Measurements from ENCODE around the gene PHLDA3.
A peak's percentile ranks its signal among the peaks of the same experiment; 100 is the strongest.
"Not testable (repeated sequence)": the region's sequence is repeated elsewhere in the genome, so short reads cannot be mapped to it uniquely, and the experiment has no call there.

The PHLDA3 gene

DNA sequence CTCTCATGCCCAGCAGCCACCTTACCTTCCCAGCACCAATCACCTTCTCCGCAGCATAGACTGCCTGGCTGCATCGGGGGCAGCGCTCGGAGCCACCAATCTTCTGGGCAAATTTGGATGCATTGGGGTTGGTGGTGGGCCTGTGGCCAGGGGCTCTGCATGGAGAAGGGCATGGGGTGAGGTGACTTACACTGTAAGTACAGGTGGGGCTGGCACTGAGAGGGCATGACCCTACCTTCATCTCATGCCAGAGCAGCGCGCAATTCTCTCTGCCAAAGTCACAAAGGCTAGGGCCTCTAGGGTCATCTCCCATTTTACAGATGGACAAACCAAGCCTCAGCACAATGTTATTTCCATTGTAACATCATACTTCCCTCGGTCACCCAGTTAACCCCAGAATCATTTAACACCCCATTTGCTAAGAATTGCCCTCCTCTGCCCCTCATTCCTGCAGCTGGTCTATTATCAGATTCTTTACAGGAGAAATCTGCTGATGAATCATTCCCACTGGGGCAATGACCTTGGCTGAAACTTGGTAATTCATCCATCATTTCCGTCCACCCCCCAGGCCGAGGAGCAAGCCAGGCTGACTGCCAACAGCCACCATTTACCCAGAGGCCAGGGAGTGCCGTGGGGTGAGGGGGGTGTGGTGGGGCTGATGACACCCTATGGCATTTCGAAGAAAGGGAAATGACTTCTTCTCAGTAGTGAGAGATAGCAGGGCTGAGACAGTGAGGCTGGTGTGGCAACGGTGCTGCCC is 20.0 kb upstream of the PHLDA3 start:
- no peak for DNase-seq

GRCh38 chr1:201487742-201488141 is 18.8 kb upstream of the PHLDA3 start:
- no peak for DNase-seq

- no peak for DNase-seq
These were observed 17.2 kb upstream of the PHLDA3 start for GRCh38 chr1:201486187-201486586.

DNA sequence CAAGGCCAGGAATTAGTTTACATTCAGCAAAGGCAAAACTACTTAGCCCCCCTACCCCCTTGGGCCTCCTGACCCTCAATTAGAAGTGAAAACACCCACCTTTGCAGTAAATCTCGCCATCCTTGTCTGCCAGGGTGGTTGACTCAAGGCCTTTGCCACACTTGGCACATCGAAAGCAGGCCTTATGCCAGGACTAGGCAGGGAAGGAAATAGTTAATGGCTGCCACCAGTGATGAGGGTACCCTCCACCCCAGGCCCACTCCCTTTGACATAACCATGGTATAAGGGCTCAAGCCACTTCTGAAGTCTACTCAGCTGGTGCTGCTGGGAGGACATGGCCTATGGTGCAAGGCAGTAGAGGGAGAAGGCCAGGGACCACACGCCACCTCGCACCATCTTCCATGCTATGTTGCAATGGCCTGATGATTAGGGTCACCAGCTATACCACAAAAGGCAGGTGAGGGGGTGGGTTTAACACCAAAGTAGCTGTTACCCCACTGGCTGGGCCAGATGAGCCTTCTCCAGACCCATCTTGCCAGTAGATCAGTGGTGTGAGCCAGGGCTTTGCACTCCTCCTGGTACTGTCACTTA is 16.3 kb upstream of the PHLDA3 start:
- no peak for DNase-seq

DNA sequence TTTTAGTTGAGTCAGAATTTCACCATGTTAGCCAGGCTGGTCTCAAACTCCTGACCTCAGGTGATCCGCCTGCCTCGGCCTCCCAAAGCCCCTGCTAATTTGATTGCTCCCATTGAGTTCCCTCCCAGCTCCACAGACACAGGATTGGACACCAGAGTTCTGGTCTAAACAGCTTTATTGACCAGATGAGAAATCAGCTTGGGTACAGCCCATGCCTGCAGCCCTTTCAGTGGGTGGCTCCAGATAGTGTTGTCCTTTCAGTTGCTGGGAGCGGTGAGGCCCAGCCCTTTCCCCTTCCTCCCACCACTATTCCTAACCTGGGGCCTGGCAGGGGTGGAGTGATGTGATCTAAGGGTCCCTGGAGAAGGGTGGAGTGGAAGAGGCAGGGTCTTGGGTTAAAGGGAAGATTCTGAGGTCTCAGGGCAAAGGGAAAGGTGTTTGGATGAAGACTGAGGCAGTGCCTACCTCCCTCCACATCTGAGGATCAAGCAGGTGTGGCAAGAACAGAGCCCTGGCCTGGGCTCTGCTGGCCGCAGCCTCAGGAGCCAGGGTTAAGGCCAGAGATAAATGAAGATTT is 14.5 kb upstream of the PHLDA3 start:
- no peak for DNase-seq

DNA sequence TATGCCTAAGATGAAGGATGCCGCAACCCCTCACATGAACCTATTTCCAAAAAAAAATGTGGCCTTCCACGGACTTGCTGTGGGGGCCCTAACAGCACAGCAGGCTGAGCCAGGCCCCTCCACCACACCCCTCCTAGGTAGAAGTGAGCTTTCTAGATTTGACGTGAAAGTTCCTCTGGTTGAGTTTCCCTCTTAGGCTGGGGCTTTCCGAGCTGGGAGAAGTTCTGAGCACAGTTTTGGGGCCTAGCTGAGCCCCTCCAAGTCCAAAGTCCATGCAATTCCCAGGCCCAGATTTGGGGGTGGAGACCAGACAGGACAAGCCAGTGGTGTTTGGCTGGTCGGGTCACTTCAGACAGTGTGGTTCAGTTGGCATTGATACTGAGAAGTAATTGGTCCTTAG is 13.8 kb upstream of the PHLDA3 start:
- DNase-seq, result no peak

GRCh38 chr1:201481761-201482493 is 12.9 kb upstream of the PHLDA3 start:
- peak; percentile 84 for DNase-seq

GRCh38 chr1:201481004-201481380 is 12.0 kb upstream of the PHLDA3 start:
- peak; percentile 51 for DNase-seq

GRCh38 chr1:201480231-201481003 is 11.4 kb upstream of the PHLDA3 start:
- peak; percentile 35 for DNase-seq

DNA sequence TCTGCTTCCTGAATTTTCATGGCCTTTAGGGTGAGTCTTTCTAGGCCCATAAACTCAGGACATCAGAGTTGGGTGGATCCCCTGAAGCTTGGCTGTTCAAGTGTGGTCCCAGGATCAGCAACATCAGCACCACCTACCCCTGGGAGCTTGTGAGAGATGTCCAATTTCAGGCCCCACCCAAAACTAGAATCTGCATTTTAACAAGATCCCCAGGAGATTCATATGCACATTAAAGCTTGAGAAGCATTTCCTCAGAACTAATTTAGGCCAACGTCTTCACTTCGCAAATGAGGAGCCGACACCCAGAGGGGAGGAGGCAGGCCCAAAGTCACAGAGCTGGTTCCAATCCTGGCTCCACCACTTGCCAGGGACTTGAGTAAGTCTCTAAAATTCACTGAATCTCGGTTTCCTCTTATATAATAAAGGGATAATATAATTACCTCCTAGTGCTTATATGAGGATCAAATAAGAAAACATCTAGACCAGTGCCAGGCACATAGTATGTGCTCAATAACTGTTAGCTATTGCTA is 10.3 kb upstream of the PHLDA3 start:
- DNase-seq, result no peak

DNA sequence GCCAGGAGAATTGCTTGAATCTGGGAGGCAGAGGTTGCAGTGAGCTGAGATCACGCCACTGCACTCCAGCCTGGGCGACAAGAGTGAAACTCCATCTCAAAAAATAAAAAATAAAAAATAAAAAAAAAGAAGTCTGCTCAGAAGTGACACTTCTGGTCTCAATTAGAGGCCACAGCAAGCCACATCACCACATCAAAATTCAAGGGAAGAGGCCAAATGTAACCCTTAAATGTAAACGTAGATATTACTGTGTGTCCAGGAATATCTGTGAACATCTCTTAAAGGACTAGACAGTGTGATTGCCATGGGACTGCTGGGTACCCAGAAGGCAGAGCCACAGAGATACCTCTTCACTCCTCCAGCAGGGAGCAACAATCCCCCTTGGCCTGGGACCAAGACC is 9.7 kb upstream of the PHLDA3 start:
- DNase-seq, result not testable (repeated sequence)

GRCh38 chr1:201476670-201477344 is 7.8 kb upstream of the PHLDA3 start:
- no peak for DNase-seq

DNA sequence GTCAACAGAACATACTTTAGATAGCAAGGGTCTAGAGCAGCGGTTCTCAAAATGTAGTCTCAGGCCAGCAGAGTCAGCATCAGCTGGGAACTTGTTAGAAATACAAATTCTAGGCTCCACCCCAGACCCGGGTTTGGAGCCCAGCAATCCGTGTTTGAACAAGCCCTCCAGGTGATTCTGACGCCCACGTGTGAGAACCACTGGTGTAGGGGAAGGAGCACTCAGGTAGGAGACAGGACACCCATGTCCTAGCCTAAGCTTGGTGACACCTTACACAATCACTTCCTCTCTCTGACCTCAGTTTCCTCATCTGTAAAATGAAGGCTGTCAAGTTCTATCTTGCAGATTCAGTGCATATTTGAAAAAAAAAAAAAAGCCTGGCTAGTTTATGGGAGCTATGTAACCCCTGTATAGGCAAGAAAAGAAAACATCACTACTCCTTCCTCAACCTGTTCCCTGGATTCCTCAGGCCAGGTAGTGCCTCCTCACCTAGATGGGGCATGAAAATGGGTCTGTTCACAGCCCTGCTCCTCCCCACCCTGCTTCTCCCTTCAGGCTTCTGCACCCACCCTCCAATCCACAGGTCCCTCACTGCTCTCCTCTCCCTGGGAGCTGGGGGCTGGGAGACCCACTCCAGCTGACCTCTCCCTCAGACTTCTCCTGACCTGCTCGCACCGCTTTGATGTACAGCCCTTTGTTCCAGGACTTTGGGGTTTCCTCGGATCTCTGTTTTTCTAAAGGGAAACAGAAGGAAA is 7.1 kb upstream of the PHLDA3 start:
- no peak for DNase-seq

- no peak for DNase-seq
These were observed 6.1 kb upstream of the PHLDA3 start for GRCh38 chr1:201475130-201475529.

DNA sequence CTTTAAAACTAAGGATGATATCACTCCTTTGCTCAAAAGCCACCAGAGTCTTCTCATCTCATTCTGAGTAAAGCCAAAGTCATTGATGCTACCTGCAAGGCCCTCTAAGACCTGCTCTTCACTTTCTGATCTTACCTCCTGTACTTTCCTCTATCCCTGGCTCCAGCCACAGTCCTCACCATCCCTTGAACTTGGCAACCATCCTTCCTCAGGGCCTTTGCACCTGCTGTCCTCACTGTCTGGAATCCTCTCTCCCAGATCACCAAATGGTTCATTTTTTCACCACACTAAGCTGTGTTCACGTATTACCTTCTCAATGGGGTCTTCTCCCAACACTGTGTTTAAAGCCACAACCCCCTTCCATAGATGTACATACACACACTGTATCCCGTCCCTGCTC is 4.3 kb upstream of the PHLDA3 start:
- DNase-seq, result no peak

DNA sequence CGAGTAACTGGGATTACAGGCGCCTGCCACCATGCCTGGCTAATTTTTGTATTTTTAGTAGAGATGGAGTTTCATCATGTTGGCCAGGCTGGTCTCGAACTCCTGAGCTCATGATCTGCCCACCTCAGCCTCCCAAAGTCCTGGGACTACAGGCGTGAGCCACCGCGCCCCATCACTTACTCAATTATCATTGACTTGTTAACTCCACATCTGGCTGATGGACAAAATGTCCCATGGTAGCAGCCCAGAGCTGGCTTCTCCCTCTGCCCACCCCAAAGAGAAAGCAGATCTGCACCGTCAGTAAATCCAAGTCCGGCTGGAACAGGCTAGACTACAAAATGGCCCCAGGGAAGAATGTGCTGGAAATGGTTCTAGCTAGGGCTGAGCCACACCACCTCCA is 3.3 kb upstream of the PHLDA3 start:
- not testable (repeated sequence) for DNase-seq

DNA sequence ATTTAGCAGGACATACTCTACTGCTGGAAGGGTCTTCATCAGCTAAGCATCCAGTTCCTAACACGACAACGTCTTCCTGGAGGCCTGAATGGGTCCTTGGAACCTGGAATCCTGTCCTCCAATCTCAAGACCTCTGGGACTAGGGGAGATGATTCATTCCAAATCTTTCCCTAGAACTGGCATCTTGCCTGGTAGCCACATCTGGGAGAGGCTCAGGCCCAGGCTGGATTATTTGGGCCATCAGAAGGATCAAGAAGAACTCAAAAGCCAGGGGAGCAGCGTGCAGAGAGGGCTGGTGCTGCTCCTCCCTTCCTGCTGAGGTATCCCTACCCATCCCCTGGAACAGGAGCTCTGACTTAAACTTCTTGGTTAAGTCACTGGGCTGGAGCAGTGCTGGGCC is 2.8 kb upstream of the PHLDA3 start:
- no peak for DNase-seq

- no peak for DNase-seq
These were observed 1.6 kb upstream of the PHLDA3 start for GRCh38 chr1:201470581-201470980.

DNA sequence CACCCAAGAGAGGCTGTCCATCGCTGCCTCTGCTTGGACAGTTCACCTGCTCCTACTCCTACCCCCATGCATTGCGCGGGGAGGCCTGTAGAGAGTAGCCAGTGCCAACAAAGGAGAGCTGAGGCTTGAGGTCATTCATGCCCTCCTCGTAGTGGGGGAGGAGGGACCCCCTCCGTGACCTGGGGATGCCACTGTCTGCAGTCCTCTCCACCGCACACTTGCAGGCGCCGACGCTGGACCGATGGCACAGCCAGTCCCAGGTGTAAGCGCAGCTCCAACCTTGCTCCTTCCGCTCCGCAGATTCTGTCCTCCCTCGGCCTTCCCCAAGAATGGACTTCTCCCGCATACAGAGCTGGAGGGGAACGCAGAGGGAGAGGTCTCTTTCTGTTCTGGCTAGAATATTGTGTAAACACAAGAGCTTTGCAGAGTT is 672 bp upstream of the PHLDA3 start:
- DNase-seq, result peak; percentile 76

DNA sequence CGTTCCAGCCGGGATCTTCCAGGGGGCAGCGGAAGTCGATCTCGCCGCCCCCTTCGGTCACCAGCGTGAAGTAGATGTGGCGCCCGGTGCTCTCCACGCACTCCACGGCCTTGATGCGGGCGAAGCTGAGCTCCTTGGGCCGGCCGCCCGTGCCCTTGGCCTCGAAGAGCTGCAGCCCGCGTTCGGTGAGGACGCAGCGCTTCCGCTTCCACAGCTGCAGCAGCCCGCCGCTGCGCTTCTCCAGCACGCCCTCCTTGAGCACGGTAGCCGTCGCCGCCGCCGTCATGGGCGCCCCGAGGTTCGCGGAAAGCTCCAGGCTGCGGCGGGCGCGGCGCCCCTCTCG is 516 bp downstream of the PHLDA3 start:
- DNase-seq, result peak; percentile 85

GRCh38 chr1:201466492-201466891 is 2.5 kb downstream of the PHLDA3 start:
- no peak for DNase-seq
